ENCODE results near the gene ATP5F1D.
"Not testable (repeated sequence)": the region's sequence is repeated elsewhere in the genome, so short reads cannot be mapped to it uniquely, and the experiment has no call there.

ATP5F1D gene

DNA sequence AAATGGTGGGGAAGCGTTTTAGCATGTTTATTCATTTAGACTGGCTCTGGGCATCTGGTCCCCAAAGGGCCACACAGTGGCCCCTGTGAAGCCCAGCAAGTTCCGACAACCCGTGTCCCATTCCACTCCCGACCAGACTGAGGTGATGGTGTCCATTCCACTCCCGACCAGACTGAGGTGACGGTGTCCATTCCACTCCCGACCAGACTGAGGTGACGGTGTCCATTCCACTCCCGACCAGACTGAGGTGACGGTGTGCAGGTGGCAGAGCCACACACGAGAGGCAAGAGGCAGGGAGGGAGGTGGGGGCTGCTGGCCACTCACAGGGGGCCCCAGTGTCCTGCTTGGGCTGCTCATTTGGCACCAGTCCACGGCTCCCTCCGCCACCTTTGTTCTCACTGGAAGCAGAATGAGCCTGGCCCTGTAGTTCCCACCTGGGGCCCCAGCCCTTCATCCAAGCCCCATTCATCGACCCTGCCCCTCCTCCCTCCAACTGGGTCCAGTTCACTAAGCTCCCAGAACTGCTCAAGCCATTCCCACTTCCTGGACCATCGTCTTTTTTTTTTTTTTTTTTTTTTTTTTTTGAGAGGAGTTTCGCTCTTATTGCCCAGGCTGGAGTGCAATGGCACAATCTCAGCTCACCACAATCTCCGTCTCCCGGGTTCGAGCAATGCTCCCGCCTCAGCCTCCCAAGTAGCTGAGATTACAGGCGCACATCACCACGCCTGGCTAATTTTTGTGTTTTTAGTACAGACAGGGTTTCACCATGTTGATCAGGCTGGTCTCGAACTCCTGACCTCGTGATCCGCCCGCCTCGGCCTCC is 4.9 kb downstream of the ATP5F1D start:
- not testable (repeated sequence) for DNase-seq (ENCODE audit: low read depth in 3 of 3)

GRCh38 chr19:1247748-1248138 is 6.2 kb downstream of the ATP5F1D start:
- DNase-seq (ENCODE audit: low read depth in 3 of 3), result no peak

GRCh38 chr19:1248139-1248785 is 6.7 kb downstream of the ATP5F1D start, which contains the start of gene MIDN:
Gene MIDN (plus strand): TSS chr19:1248583. CDS start chr19:1250297, 1,714 bp downstream.
- peak in 1 of 3 experiments; percentile 71 for DNase-seq (ENCODE audit: low read depth in 3 of 3)

DNA sequence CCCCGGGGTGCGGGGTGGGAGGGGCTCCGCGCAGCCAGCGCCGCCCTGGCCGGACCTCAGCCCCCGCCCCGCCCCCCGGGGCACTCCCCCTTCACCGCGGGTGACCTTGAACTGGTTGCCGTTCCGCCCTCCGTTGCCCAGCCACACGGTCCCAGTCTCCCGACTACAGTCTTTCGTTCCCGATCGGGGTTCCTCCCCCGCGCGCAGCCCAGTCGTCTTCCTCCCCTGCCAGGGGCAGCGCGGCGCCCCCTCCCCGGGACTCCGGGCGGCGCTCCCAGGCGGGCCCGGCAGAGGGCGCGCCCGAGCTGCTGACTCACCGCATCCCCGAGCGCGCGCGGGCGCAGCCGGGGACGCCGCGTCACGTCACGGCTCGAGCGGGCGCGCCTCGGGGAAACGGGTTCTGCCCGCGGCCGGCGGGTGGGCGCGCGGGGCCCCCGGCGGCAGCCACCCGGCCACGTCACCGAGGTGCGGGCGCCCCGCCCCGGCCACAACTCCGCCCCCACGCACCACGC is 7.3 kb downstream of the ATP5F1D start:
- peak; percentile 64 to 78 (median 65) for DNase-seq (ENCODE audit: low read depth in 3 of 3)

DNA sequence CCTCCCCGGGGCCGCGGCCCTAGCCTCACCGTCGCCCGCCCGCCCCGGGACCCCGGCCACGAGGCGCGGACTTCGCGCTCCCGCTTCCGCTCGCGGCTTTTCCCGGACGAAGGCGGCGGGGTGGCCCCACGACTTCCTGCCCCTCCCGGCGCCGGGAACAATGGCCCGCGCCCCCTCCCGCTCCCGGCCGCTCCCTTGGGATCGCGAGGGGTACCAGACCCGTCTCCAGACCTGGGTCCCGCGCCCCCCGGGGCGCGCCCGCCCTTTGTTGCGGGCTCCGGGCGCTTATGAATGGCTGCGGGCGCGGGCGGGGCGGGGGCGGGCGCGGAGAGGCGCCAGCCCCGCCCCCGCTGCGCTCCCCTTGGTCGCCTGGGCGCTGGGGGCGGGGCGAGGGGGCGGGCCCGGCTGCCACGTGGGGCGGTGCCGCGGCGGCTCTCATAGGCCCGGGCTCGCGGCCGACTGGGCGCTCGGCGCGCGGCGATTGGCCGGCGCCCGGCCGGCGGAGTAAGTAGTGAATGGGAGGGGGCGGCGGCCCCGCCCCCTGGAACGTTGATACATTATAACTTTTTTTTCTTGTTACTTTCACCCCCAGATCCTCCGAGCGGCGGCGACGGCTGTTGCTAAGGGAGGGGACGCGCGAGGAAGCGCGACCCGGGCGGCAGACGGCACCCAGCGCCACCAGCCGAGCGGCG is 7.9 kb downstream of the ATP5F1D start:
- DNase-seq (ENCODE audit: low read depth in 3 of 3), result peak; percentile 89 to 94 (median 89)

GRCh38 chr19:1249990-1250436 is 8.5 kb downstream of the ATP5F1D start:
- DNase-seq (ENCODE audit: low read depth in 3 of 3), result no peak

GRCh38 chr19:1250437-1251260 is 9.1 kb downstream of the ATP5F1D start:
- no peak for DNase-seq (ENCODE audit: low read depth in 3 of 3)

DNA sequence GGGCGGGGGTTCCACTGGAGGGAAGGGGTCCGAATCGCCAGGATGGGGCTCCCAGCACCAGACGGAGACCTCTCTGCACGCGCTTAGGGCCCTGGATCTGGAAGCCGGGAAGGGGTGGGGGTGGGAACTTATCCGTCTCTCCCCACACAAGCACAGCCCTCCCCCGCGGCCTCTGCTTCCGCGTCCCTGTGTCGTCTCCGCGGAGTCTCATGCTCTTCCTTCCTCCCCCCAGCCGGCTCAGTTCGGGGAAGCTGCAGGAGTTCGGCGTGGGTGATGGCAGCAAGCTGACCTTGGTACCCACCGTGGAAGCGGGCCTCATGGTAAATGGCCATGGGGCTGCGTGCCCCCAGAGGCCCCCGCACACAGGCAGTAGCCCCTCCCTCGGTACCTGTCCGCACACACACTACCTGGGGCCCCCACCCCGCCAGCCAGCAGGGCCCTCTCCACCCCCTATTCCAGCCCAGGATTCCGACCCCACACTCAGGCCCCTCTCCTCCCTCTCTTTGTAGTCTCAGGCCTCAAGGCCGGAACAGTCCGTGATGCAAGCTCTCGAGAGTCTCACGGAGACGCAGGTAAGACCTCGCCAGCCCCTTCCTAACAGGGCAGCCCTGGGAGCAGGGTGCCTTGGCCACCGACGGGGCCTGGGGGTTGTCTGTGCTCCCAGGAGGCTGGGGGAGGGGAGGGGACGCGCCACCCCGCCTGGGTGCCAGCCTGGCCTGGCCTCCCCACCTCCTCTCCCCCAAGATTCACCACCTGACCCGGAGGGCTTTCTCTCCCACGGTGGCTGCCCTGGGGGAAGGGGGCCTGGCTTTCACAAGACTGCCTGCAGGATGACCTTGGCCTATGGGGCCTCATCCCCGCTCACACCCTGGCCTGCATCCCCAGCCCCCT is 10.0 kb downstream of the ATP5F1D start:
- peak in 1 of 3 experiments; percentile 65 for DNase-seq (ENCODE audit: low read depth in 3 of 3)

GRCh38 chr19:1252221-1252820 is 10.8 kb downstream of the ATP5F1D start:
- peak in 1 of 3 experiments; percentile 68 for DNase-seq (ENCODE audit: low read depth in 3 of 3)

- peak in 2 of 3 experiments; percentile 62 to 81 for DNase-seq (ENCODE audit: low read depth in 3 of 3)
These were observed 11.4 kb downstream of the ATP5F1D start for GRCh38 chr19:1252821-1253513.

DNA sequence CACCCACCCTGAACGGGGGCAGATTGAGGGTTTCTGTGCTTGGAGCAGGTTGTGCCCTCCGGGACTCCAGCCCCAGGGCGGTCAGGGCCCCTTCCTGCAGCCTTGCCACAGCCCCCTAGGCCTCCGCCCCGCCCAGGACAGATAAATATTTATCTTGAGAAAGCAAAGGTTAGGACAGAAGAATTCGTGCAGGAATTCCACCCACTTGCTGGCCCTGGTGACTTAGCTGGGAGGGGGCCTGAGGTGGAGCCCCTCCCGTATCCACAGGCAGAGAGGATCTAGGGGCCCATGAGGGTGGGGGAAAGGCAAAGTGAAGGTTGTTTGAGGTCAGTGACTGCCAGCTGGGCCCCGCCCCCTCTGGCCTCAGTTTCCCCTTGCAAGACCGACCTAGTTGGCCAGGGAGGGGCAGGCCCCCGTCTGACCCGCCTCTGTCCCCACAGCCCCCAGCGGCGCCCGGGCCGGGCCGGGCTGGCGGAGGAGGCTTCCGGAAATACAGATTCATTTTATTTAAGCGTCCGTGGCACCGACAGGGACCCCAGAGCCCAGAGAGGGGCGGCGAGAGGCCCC is 12.0 kb downstream of the ATP5F1D start:
- no peak for DNase-seq (ENCODE audit: low read depth in 3 of 3)

DNA sequence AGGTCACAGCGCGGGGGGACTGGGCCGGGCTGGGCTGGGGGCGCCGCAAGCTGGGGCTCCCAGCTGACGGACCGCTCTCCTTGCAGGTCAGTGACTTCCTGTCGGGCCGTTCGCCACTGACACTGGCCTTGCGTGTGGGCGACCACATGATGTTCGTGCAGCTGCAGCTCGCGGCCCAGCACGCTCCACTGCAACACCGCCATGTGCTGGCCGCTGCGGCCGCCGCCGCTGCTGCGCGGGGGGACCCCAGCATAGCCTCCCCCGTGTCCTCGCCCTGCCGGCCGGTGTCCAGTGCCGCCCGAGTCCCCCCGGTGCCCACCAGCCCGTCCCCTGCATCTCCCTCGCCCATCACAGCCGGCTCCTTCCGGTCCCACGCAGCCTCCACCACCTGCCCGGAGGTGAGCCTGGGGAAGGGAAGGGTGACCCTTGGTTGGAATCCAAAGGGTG is 12.6 kb downstream of the ATP5F1D start:
- DNase-seq (ENCODE audit: low read depth in 3 of 3), result no peak

DNA sequence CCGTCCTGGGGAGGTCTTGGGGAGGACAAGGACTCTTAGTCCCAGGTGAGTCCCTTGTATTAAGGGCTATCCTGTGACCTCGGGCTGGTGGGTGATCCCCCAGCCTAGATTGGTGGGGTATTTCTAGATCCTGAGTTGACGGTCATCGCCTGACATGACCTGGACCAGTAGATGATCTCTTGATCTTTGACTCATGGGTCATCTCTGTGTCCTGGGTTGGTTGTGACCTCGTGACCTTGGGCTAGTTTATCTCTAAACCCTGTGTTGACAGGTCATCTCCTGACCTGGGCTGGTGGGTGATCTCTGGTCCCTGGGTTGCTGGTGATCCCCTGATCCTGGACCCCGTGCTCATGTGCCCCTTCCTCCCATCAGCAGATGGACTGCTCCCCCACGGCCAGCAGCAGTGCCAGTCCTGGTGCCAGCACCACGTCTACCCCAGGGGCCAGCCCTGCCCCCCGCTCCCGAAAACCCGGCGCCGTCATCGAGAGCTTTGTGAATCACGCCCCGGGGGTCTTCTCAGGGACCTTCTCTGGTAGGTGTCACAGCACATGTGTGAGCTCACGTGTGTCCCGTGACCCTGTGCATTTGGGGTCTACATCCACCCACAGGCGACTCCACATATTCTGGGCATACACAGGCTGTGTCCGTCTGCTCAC is 13.1 kb downstream of the ATP5F1D start:
- no peak for DNase-seq (ENCODE audit: low read depth in 3 of 3)

DNA sequence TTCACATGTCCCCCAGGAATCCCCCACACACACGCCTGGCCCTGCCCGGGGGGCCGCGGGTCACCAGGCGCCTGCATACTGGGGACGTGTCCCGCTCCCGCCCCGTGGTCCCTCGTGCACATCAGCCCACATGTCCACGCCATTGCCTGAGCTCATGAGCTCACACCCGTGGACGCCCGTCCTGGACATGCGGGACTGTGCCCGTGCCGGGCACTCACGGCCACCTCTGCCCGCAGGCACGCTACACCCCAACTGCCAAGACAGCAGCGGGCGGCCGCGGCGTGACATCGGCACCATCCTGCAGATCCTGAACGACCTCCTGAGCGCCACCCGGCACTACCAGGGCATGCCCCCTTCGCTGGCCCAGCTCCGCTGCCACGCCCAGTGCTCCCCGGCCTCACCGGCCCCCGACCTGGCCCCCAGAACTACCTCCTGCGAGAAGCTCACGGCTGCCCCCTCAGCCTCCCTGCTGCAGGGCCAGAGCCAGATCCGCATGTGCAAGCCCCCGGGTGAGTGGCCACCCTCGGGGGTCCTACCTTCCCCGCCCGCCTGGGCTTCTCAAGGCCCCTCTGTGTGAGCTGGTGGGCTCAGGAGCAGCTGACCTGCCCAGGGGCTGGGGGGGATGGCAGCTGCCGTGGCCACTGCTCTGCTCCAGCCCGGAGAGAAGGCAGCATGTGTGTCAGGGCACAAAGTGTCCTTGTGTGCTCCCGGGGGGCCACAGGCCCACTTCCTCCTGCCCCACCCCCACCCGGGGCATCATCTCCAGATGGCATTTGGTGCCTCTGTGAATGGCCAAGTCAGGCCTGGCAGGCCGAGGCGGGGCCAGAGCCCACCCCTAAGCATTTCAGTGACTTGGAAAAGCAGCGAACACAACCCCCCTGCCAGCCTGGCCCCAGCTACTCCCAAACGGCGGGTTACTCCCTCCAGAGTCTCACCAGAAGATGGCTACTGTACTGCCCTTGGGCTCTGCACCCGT is 13.9 kb downstream of the ATP5F1D start:
- DNase-seq (ENCODE audit: low read depth in 3 of 3), result no peak

- no peak for DNase-seq (ENCODE audit: low read depth in 3 of 3)
These were observed 15.3 kb downstream of the ATP5F1D start for GRCh38 chr19:1256646-1257474.

All from stimulated activated CD4-positive, alpha-beta T cell treated with anti-CD3 and anti-CD28 coated beads, TNF-alpha, amount 100 ng/mL, for 24 hours (primary cell).